Measurements from ENCODE around the gene CHKA. TPM values are rescaled to one million over a fixed set of nuclear protein-coding genes. Genes with fewer than 3 reads are reported as not detected.
A peak's percentile ranks its signal among the peaks of the same experiment; 100 is the strongest.

Gene CHKA
- total RNA-seq, 2 donors from 2014 or later, result 11.6 to 16.7 TPM

GRCh38 chr11:68140496-68141245, 19.5 kb upstream of the CHKA start:
- DNase-seq (no peak), ATAC-seq (replicated peaks in 1 of 2) (no peak)
- no peak overlapping the region for H3K27ac Mint-ChIP-seq
- no peaks in the 10 kb centered on the region for H3K36me3 Mint-ChIP-seq (ENCODE audit: insufficient read depth in 2 of 2)
- peaks cover 14% of the 10 kb centered on the region for H3K4me1 Mint-ChIP-seq (ENCODE audit: low read depth)
- no peak overlapping the region for H3K4me3 Mint-ChIP-seq
- H3K9me3 Mint-ChIP-seq, result no peaks in the 10 kb centered on the region
- H3K27me3 Mint-ChIP-seq (ENCODE audit: low read depth), result no peaks in the 10 kb centered on the region

- Mint-ChIP-seq H3K36me3 (ENCODE audit: insufficient read depth in 2 of 2) (peaks cover 2 to 4% of the 10 kb centered on the region in 2 donors), H3K9me3 (peaks cover 2 to 3% of the 10 kb centered on the region in 2 donors)
Observed at GRCh38 chr11:68138237-68138636, 17.0 kb upstream of the CHKA start.

GRCh38 chr11:68137833-68138232, 16.6 kb upstream of the CHKA start:
- Mint-ChIP-seq H3K27ac (no peak overlapping the region), H3K9me3 (peaks cover 2 to 3% of the 10 kb centered on the region in 2 donors), H3K27me3 (ENCODE audit: low read depth) (no peaks in the 10 kb centered on the region), H3K4me1 (ENCODE audit: low read depth) (peaks cover 14% of the 10 kb centered on the region), H3K36me3 (ENCODE audit: insufficient read depth in 2 of 2) (peaks cover 2 to 5% of the 10 kb centered on the region in 2 donors), H3K4me3 (no peak overlapping the region)
- no peak for DNase-seq
- ATAC-seq (replicated peaks in 1 of 2), result no peak

More at GRCh38 chr11:68138237-68138636, 17.0 kb upstream of the CHKA start:
- Mint-ChIP-seq H3K27ac (no peak overlapping the region), H3K27me3 (ENCODE audit: low read depth) (no peaks in the 10 kb centered on the region), H3K4me3 (no peak overlapping the region), H3K4me1 (ENCODE audit: low read depth) (peaks cover 14% of the 10 kb centered on the region)
- no peak for ATAC-seq (replicated peaks in 1 of 2)
- DNase-seq, result no peak

GRCh38 chr11:68136866-68137265, 15.7 kb upstream of the CHKA start:
- DNase-seq (no peak), ATAC-seq (replicated peaks in 1 of 2) (no peak)
- Mint-ChIP-seq H3K4me3 (no peak overlapping the region), H3K27ac (no peak overlapping the region), H3K9me3 (peaks cover 9 to 10% of the 10 kb centered on the region in 2 donors), H3K27me3 (ENCODE audit: low read depth) (no peaks in the 10 kb centered on the region), H3K36me3 (ENCODE audit: insufficient read depth in 2 of 2) (peaks cover 9 to 13% of the 10 kb centered on the region in 2 donors), H3K4me1 (ENCODE audit: low read depth) (peaks cover 6% of the 10 kb centered on the region)

GRCh38 chr11:68135161-68135560, 14.0 kb upstream of the CHKA start:
- H3K9me3 Mint-ChIP-seq, result peaks cover 9 to 10% of the 10 kb centered on the region in 2 donors
- no peak for DNase-seq

GRCh38 chr11:68133761-68134160, 12.6 kb upstream of the CHKA start:
- Mint-ChIP-seq H3K4me3 (no peak overlapping the region), H3K9me3 (peaks cover 9 to 10% of the 10 kb centered on the region in 2 donors), H3K27me3 (ENCODE audit: low read depth) (peaks cover 14% of the 10 kb centered on the region), H3K4me1 (ENCODE audit: low read depth) (no peaks in the 10 kb centered on the region), H3K36me3 (ENCODE audit: insufficient read depth in 2 of 2) (peaks cover 10 to 21% of the 10 kb centered on the region in 2 donors), H3K27ac (no peak overlapping the region)
- ATAC-seq (replicated peaks in 1 of 2), result no peak
- no peak for DNase-seq

More at GRCh38 chr11:68135161-68135560, 14.0 kb upstream of the CHKA start:
- no peak overlapping the region for H3K4me3 Mint-ChIP-seq
- no peak for ATAC-seq (replicated peaks in 1 of 2)
- no peaks in the 10 kb centered on the region for H3K4me1 Mint-ChIP-seq (ENCODE audit: low read depth)
- no peaks in the 10 kb centered on the region for H3K27me3 Mint-ChIP-seq (ENCODE audit: low read depth)
- H3K27ac Mint-ChIP-seq, result no peak overlapping the region
- H3K36me3 Mint-ChIP-seq (ENCODE audit: insufficient read depth in 2 of 2), result peaks cover 10 to 14% of the 10 kb centered on the region in 2 donors

GRCh38 chr11:68130121-68130520, 8.9 kb upstream of the CHKA start:
- DNase-seq (no peak), ATAC-seq (replicated peaks in 1 of 2) (no peak)
- Mint-ChIP-seq H3K4me1 (ENCODE audit: low read depth) (no peaks in the 10 kb centered on the region), H3K4me3 (no peak overlapping the region), H3K27ac (no peak overlapping the region), H3K27me3 (ENCODE audit: low read depth) (peaks cover 16% of the 10 kb centered on the region), H3K9me3 (peaks cover 9 to 10% of the 10 kb centered on the region in 2 donors), H3K36me3 (ENCODE audit: insufficient read depth in 2 of 2) (peaks cover 10 to 21% of the 10 kb centered on the region in 2 donors)

- Mint-ChIP-seq H3K36me3 (ENCODE audit: insufficient read depth in 2 of 2) (peaks cover 9 to 17% of the 10 kb centered on the region in 2 donors), H3K4me3 (no peak overlapping the region), H3K27me3 (ENCODE audit: low read depth) (peaks cover 16% of the 10 kb centered on the region), H3K9me3 (peaks cover 7% of the 10 kb centered on the region in 2 donors), H3K27ac (no peak overlapping the region), H3K4me1 (ENCODE audit: low read depth) (no peaks in the 10 kb centered on the region)
- DNase-seq (no peak), ATAC-seq (replicated peaks in 1 of 2) (no peak)
Observed at GRCh38 chr11:68128682-68129327, 7.6 kb upstream of the CHKA start.

GRCh38 chr11:68127714-68128681, 6.8 kb upstream of the CHKA start:
- ATAC-seq (replicated peaks in 1 of 2) (no peak), DNase-seq (no peak)
- H3K4me3 Mint-ChIP-seq, result no peak overlapping the region
- H3K9me3 Mint-ChIP-seq, result peaks cover 7% of the 10 kb centered on the region in 2 donors
- H3K27me3 Mint-ChIP-seq (ENCODE audit: low read depth), result peaks cover 16% of the 10 kb centered on the region
- no peaks in the 10 kb centered on the region for H3K4me1 Mint-ChIP-seq (ENCODE audit: low read depth)
- H3K27ac Mint-ChIP-seq, result no peak overlapping the region
- H3K36me3 Mint-ChIP-seq (ENCODE audit: insufficient read depth in 2 of 2), result peaks cover 9 to 17% of the 10 kb centered on the region in 2 donors

GRCh38 chr11:68125164-68125563, 4.0 kb upstream of the CHKA start:
- Mint-ChIP-seq H3K4me1 (ENCODE audit: low read depth) (peaks cover 3% of the 10 kb centered on the region), H3K36me3 (ENCODE audit: insufficient read depth in 2 of 2) (peaks cover 0 to 7% of the 10 kb centered on the region in 2 donors), H3K9me3 (no peaks in the 10 kb centered on the region), H3K27me3 (ENCODE audit: low read depth) (peaks cover 16% of the 10 kb centered on the region), H3K27ac (no peak overlapping the region), H3K4me3 (no peak overlapping the region)
- DNase-seq (no peak), ATAC-seq (replicated peaks in 1 of 2) (no peak)

- Mint-ChIP-seq H3K9me3 (no peaks in the 10 kb centered on the region), H3K36me3 (ENCODE audit: insufficient read depth in 2 of 2) (peaks cover 0 to 2% of the 10 kb centered on the region in 2 donors), H3K27ac (no peak overlapping the region), H3K27me3 (ENCODE audit: low read depth) (no peaks in the 10 kb centered on the region), H3K4me3 (no peak overlapping the region), H3K4me1 (ENCODE audit: low read depth) (peaks cover 16% of the 10 kb centered on the region)
- DNase-seq (no peak), ATAC-seq (replicated peaks in 1 of 2) (no peak)
Observed at GRCh38 chr11:68122936-68123539, 1.9 kb upstream of the CHKA start.

GRCh38 chr11:68120273-68121066, 718 bp downstream of the CHKA start:
- ATAC-seq (replicated peaks in 1 of 2) (peak; percentile 42 to 44), DNase-seq (peak; percentile 58 to 61)
- Mint-ChIP-seq H3K4me1 (ENCODE audit: low read depth) (peaks cover 22% of the 10 kb centered on the region), H3K9me3 (no peaks in the 10 kb centered on the region), H3K27me3 (ENCODE audit: low read depth) (no peaks in the 10 kb centered on the region), H3K4me3 (peak overlapping the region; percentile 78 to 95), H3K27ac (peak overlapping the region; percentile 85), H3K36me3 (ENCODE audit: insufficient read depth in 2 of 2) (peaks cover 0 to 2% of the 10 kb centered on the region in 2 donors)

All from activated T-cell treated with anti-CD3 and anti-CD28 coated beads, Interleukin-2, amount 50 U/mL, for 72 hours (primary cell).